Measurements from ENCODE around the gene UBL3.

UBL3 gene

DNA sequence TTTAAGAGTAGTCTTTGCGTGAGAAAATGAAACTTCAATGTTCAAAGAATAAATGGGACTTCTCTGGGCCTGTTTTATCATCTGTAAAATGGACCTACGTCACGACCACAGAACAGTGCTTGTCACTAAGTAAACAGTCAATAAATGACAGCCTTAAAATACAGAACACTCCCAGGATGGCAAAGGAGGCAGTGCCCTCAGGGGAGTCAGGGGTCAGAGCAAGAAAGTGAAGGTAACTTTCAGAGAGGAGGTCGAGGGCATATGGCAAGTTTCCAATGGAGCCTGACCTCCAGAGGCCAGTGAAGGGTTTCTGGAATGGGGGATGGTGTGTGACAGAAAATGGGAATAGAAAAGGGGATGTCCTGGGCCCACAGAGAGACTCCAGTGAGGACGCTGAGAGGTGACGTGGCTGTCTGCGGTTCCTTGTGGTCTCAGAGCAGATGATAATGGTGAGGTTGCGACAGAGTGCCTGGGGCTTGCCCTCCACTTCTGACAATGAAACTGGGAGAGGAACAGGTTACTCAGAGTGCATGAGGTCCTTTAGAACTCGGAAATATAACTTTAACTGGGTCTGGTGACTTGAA, 91.8 kb downstream of the UBL3 start:
- DNase-seq (ENCODE audit: low read depth in 2 of 2) = peak; percentile 5 to 8

DNA sequence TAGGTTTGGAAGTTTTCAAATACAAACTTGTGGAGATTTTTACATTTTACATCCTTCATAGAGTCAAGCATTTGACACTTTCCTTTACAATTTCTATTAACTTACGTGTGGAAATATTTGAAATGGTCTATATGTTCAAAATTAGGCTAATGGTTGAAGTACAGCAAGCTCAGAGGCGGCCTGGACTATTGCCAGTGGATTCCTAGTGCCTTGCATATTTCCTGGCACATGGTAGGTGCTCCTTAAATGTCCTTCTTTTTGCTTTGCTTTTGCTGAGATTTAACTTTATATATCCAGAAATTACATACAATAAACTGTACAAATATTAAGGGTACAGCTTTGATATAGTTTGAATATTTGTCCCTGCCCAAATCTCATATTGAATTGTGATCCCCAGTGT, 93.9 kb downstream of the UBL3 start:
- DNase-seq (ENCODE audit: low read depth in 2 of 2) = no peak

DNA sequence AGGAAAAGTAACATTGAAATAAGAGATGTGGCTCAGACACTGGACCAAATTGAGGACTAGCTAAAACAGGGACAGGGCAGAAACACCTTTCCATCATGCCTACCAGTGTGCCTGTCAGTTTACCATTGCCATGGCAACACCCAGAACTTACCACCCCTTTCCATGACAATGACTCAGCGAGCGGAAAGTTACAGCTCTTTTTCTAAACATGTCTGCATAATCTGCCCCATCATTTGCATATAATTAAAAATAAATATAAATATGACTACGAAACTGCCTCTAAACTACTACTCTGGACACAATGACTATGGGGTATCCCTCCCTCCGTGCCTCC, 96.0 kb downstream of the UBL3 start:
- no peak for DNase-seq (ENCODE audit: low read depth in 2 of 2)

DNA sequence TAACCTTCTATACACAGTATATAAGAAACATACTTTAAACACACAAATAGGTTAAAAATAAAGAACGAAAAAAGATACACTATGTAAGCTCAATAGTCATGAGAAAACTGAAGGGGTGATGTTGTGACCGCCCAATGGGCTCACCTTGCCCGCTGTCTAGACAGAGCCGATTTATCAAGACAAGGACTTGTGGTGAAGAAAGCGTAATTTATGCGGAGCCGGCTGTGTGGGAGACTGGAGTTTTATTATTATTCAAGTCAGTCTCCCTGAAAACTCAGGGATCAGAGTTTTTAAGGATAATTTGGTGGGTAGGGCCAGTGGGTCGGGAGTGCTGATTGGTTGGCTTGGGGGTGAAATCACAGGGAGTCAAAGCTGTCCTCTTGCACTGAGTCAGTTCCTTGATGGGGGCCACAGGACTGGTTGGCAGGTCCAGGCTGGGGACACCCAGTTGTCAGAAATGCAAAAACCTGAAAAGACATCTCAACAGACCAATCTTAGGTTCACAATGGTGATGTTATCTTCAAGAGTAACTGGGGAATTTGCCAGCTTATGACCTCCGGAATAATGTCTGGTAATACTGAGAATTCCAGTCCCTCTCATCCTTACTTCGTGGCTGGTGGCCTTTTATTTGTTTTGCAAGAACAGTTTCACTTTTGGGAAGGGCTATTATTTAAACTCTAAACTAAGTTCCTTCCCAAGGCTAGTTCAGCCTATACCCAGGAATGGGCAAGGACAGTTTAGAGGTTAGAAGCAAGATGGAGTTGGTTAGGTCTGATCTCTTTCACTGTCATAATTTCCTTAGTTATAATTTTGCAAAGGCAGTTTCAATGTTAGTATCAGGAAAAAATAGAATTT, 96.6 kb downstream of the UBL3 start:
- DNase-seq (ENCODE audit: low read depth in 2 of 2) = no peak

DNA sequence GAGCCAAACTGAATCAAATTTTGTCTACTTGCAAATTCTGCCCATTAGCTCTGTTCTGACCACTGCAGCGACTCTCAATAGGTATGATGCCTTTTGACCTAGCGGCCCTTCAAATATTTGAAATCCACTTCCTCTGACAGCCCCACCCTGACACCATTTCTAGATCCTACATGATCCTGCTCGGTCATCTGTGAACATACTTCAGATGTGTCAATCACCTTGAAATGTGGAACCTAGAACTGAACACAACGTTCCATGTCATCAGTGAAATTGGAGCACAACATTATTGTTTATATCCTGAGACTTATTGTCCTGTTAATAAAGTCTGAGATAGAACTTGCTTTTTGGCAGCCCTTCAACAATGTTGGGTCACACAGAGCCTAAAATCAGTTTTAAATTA, 98.2 kb downstream of the UBL3 start:
- DNase-seq (ENCODE audit: low read depth in 2 of 2) = no peak

DNA sequence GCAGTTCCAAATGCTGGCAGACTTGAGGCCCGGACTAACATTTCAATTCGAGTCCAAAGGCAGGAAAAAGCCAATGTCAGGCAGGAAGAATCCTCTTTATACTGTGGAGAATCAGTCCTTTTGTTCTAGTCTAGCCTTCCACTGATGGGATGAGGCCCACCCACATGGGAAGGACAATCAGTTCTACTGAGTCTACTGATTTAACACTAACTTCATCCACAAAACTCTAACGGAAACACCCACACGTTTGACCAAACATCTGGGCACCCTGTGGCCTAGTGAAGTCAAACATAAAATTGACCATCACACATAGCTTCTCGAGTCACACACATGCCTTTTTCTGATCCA, 100.3 kb downstream of the UBL3 start:
- DNase-seq (ENCODE audit: low read depth in 2 of 2) = no peak

DNA sequence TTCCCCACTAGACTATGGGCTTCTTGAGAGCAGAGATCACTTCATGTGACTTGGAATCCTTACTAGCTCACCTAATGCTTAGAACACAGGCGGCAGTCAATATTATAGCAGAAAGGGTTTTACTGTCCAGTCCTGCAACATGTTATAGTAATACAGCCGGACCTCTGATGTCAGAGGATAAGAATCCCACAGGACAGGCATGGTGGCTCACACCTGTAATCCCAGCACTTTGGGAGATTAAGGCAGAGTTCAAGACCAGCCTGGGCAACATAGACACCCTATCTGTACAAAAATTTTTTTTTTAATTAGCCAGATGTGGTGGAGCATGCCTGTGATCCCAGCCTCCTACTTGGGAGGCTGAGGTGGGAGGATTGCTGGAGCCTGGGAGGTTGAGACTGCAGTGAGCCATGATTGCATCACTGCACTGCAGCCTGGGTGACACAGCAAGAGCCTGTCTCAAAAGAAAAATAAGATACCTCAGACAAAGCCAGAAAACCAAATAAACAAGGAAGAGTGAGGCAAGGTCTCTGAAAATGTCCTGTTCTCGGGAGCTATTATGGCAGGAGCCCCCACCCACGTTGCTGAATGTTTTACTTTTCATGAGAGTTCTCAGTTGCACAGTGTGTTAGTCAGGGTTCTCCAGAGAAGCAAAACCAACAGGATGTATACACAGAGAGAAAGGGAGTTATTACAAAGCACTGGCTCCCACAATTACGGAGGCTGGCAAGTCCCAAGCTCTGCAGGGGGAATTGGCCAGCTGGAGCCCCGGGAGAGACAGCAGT, 100.8 kb downstream of the UBL3 start:
- DNase-seq (ENCODE audit: low read depth in 2 of 2) = no peak

DNA sequence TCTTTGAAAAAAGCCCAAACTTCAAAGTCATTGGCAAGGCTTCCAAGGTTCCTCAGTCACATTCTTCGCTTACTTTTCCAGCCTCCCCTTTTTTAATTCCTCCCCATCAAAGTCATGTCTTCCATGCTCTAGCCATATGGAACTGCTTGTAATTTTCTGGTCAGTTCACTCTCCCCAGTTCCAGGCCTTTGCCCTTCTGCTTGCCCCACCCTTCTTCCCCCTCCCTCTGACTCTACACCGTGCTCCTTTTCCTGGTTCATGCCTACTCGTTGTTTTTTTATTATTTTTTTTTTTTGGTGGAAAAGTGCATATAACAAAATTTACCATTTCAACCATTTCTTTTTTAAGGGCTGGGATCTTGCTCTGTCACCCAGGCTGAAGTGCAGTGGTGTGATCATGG, 102.3 kb downstream of the UBL3 start:
- DNase-seq (ENCODE audit: low read depth in 2 of 2) = no peak

DNA sequence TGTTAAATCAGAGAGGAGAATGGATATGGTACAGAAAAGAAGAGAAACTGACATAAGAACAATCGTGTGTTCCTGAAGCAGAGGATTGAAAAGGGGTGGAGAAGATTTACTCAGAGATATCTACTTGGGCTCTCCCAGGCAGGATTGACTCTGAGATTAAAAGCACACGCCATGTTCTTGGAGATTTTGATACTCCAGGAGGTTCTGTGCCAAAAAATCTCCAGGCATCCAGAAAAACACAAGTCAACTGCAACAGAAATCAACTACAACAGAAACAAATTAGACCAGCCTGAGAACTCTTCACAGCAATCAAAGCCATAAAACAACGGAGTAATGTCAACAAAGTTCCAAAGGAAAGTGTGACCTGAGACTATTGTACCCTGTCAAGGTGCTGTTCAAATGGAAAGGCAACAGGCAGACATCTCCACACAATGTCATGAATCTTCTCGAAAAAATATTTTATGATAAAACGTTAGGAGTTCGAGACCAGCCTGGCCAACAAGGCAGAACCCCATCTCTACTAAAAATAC, 104.2 kb downstream of the UBL3 start:
- no peak for DNase-seq (ENCODE audit: low read depth in 2 of 2)

DNA sequence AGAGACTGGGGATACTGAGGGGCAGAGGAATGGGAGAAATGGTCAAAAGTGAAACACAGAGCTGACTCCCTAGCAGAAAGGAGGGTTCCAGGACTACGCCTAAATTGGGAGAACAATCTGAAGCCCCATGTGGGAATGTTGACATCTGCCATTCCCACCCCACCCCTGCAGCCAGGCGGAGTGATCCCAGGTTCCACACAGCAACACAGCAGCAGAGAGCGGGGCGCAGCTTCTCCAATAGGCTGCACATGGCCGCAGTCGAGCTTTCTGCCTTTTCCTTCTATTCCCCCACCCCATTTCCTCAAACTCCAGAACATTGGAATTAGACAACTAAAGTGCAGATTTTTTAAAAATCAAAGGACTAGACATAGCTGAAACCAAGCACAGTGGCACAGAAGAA, 104.7 kb downstream of the UBL3 start:
- no peak for DNase-seq (ENCODE audit: low read depth in 2 of 2)

DNA sequence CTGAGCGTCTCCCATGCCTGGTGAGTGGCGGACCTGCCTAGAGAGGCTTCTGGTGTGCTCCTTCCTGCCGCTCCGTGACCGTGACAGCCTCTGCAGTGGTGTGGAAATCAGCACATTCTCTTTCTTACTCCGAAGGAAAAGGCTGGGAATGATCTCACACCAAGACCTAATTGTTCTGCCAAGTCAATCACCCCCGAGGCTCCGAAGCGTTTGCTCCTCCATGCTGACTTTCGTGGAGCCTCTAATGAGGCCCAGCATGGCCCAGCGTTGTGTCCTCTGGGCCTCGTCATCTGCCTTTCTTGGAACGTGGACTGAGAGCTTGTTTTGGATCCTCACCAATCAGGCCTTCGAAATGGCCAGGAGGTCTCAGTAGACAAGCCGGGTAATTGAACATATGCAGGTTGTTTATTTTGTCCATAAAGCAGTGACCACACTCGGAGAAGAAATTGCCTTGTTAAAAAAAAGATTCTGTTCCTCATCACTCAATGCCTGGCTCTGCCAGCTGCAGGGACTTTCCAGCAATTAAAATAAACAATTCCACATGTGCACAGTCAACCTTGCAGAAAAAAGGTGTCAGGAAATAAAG, 107.1 kb downstream of the UBL3 start:
- DNase-seq (ENCODE audit: low read depth in 2 of 2) = no peak

DNA sequence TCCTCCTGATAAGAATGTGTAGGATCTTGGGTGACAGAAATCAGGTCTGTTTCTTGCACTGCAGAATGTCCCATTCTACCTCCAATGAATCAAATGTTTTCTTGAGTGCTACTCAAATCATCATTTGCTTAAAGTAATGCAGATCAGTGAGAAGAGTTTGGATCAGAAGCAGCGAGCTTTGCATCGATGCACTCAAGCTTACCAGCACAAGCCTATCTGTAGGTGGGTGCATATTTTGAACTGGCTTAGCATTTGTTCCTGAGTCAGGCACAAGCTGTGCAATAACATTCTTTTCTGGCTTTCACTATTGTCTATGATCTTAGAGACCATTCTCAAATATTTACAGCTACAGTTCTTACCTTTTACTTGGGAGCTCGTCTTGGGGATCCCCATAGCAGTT, 109.5 kb downstream of the UBL3 start:
- DNase-seq (ENCODE audit: low read depth in 2 of 2) = no peak

DNA sequence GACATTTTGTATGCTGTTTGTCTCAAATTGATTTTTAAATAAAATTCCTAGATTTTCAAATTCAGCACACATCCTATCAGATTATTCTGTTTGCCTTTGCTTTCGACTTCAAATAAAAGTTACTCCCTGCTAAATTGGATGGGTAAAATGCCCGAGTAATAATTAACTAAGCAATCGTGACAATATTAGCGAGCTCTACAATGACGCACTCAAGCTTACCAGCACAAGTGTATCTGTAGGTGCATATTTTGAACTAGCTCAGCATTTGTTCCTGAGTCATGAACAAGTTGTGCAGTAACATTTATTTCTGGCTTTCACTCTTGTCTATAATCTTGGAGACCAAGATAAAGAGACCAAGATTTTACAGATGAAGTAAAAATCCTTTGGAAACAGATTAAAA, 113.4 kb downstream of the UBL3 start:
- DNase-seq (ENCODE audit: low read depth in 2 of 2) = no peak

DNA sequence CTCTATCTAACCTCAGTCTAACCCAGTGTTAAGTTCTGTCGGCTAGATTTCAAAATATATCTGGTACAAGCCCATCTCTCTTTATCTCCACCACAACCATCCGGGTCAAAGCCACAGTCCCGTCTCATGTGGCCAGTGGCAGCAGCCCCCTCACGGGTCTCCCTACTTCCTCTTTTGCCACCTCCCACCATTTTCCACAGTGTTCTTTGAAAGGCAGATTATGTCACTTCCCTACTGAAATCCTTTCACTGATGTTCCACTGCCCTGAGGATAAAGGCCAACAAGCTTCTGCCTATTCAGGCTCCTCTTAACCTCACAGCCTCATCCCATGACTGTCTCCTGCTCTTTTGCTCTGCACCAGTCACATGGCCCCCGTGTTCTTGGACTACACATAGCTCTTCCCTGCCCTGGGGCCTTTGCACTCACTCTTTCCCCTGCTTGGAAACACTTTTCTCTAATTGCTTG, 117.2 kb downstream of the UBL3 start:
- DNase-seq (ENCODE audit: low read depth in 2 of 2) = no peak

DNA sequence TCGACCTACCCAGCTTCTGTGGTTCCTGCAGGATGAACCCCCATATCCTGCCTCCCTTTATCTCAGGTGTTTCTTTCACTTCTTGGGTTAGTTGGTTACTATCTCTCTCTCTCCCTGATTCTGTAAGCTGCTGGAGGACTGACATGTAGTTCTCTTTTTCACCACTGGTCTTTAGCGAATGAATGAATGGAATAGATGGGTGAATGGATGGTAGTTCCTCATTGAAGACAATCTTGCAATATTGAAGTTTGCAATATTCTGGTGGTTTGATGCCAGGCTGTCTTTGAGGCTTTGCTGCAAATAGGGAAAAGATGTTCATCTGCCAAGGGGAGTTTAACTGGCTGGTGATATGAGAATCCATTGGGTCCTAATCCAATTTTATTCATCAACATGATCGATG, 120.2 kb downstream of the UBL3 start:
- no peak for DNase-seq (ENCODE audit: low read depth in 2 of 2)

DNA sequence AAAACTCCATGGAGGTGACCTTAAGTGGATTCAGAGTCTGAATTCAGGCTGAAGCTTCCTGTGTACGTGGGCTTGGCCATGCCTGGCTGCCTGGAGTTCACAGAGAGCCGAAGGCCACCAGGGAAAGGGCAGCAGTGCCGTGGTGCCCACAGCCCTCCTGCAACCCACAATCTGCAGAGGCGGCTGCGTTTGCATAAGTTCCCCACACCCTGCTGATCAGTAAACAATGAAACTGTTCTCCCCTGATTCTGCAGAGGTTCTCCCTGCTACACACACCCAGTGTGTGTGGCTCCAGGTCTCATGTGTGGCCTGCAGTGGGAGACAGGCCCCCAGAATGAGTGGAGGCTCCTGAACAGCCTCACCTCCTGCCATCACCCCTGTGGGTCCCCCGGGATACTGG, 128.0 kb downstream of the UBL3 start:
- no peak for DNase-seq (ENCODE audit: low read depth in 2 of 2)

DNA sequence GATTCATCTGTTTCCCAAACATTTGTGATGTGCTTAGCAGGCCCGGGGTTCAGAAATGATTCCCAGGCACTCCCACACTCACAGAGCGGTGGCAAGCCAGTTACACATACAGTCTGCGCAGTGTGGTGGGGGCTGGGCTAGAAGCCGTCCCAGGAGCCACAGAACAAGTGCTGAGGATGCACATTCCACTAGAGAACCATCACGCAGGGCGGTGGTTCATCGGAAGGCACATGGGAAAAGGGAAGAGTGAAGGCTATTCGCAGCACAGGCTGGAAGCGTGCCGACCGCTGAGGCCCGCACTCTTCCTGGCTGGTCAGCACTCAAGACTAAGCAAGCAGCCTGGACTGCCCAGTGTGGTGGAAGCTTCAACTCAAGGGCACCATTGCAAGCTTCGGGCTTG, 128.7 kb downstream of the UBL3 start:
- no peak for DNase-seq (ENCODE audit: low read depth in 2 of 2)

DNA sequence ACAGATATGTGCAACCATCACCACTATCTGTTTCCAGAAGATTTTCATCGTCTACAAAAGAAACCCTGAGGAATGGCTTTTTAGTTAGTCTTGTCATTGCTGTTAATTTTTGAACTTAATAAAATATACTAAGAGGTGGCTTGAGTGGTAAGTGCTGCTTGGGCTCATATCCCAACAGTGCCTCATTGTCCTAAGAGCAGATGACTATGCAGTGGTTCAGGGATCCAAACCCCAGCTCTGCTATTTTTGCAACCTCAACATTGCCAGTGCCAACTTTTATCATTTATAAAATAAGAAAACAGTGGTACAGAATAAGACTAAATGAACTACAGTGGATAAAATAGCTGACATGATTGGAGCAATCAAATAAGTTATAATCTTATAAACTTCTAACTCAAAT, 131.7 kb downstream of the UBL3 start:
- DNase-seq (ENCODE audit: low read depth in 2 of 2) = no peak

DNA sequence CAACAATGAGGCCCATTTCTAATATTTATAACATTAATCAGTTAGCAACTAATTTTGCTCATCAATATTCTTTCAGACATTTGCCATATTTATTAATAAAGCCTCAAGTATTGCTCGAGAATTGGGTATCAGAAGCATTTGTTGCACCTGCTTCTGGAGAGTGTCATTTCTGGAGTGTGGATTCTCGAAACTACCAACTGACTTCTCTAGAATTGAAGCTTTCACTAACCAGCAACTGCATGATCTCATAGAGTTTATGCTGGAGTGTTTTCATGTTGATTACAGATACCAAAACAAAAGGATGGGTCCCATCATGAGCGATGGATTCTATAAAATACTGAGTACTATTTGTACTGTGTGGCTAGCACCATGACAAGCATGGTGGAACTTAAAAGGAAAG, 133.9 kb downstream of the UBL3 start:
- DNase-seq (ENCODE audit: low read depth in 2 of 2) = no peak
